GM19193 (cell line): Measurements from ENCODE around the gene HS3ST5.

Source experiments
- POLR2A ChIP-seq: IDR thresholded peaks from 4 replicates; pipeline ENCODE4 v1.6.1; 2011; ENCODE audit not compliant: insufficient read depth, insufficient read length; ENCODE audit errors: extremely low read depth

HS3ST5 gene

GRCh38 chr6:114194362-114195026 is 148.3 kb downstream of the HS3ST5 start:
- TF ChIP-seq POLR2A, result no peak

DNA sequence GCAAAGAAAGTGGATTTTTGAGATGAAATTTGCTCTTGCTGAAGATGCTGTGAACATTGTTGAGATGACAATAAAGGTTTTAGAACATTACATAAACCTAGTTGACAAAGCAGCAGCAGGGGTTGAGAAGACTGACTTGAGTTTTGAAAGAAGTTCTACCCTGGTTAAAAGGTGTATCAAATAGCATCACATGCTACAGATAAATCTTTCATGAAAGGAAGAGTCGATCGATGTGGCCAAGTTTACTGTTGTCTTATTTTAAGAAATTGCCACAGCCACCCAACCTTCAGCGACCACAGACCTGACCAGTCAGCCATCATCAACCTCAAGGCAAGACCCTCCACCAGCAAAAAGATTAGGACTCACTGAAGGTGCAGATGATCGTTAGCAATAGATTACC is 155.3 kb downstream of the HS3ST5 start:
- no peak for TF ChIP-seq POLR2A

DNA sequence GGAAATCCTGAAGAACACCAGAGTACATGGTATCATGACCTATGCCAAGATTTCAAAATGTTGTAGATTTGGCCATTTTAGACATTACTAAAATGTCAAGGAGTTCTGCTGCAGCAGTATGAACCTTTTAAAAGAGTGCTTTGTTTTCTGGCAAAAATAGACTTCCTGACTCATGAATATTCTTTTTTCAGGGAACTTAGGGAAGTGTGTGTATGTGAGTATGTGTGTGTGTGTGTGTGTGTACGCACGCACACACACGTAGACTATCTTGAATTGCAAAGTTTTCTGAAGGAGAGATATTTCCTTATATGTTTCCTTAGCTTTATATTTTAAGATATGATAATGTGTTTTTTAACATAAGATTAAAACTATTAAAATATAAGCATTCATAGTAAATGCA is 161.2 kb downstream of the HS3ST5 start:
- no peak for TF ChIP-seq POLR2A

- no peak for TF ChIP-seq POLR2A
Observed at GRCh38 chr6:114179411-114179810, 163.4 kb downstream of the HS3ST5 start.

GRCh38 chr6:114176726-114177125 is 166.1 kb downstream of the HS3ST5 start:
- TF ChIP-seq POLR2A, result no peak

GRCh38 chr6:114172576-114173260 is 170.1 kb downstream of the HS3ST5 start:
- no peak for TF ChIP-seq POLR2A

DNA sequence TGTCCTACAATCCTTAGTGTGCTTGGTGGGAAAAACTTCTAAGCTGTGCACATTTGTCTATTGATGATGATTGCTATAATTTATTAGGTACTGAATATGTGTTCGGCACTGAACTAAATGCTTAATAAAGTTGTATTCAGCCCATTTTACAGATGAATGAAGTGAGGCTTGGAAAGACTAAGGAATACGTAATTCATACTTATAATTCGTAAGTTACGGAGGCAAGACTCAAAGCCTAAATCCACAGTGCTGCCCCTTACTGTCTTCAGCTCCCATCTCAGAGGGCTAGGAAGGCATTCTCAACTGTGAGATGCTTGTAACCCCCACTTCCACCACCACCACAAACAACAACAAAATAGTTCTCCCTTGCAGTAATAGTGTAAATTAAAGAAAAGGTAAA is 171.3 kb downstream of the HS3ST5 start:
- no peak for TF ChIP-seq POLR2A

DNA sequence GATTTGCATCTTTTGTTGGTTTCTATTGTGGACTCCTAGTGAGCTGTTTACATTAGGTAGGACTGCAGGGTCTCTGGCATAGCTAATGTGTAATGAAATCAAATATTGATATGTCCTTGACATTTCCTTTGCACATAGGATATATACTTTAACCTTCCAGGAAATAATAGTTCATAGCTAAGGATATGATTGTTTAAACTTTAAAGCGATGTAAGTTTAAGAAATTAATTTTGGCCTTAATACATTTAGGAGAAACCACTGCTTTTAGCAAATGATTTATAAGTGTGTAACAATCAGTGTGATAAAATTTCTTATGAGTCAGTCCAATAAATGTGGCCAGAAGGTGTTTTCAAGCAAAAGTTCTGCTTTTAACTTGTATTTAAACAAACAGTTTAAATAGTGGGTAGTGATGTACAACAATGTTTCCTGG is 171.8 kb downstream of the HS3ST5 start:
- no peak for TF ChIP-seq POLR2A

DNA sequence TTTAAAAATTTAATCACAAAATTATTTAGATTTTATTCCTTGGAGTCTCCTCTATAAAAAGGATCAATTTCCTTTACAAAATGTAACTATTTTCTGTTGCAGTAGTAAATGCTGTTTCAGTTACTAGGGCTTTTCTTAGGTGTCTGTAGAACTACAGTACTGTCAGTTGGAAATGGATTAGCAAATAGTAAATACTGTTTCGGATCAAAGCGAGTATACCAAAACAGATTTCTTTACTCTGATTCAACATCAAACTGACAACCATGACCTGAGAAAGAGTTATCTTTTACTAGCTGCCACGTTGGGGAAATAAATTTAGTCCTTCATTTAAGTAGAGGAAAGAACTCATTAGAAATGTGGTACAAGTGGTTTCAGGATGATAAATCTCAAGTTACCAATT is 172.5 kb downstream of the HS3ST5 start:
- no peak for TF ChIP-seq POLR2A

- TF ChIP-seq POLR2A, result no peak
Observed at GRCh38 chr6:114169763-114170162, 173.1 kb downstream of the HS3ST5 start.

GRCh38 chr6:114167583-114168576 is 174.9 kb downstream of the HS3ST5 start:
- TF ChIP-seq POLR2A, result no peak

DNA sequence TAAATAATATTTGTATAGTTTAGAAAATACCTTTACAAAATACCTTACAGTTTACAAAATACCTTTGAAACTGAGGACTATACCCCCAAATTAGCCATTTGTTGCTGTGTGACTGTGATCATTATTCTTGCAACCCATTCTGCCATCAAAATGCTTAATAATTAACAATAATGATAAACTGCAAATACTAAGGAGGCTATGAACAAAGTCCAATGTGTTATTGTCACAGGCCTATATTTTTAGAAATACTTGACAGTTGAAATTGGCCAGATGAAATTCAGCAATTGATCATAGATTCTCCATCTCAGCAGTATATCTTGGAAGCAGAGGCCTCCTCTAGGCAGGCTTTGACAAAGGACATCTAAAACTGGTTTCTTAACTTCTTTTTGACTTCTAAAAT is 178.6 kb downstream of the HS3ST5 start:
- no peak for TF ChIP-seq POLR2A

- no peak for TF ChIP-seq POLR2A
Observed at GRCh38 chr6:114162691-114163347, 180.0 kb downstream of the HS3ST5 start.

GRCh38 chr6:114160881-114161280 is 181.9 kb downstream of the HS3ST5 start:
- no peak for TF ChIP-seq POLR2A

GRCh38 chr6:114159727-114160126 is 183.1 kb downstream of the HS3ST5 start:
- TF ChIP-seq POLR2A, result no peak
